Activated T-cell treated with anti-CD3 and anti-CD28 coated beads for 1 hour (primary cell): ENCODE measurements around the gene PPP6R2.
"Not testable (repeated sequence)": the region's sequence is repeated elsewhere in the genome, so short reads cannot be mapped to it uniquely, and the experiment has no call there.

Source experiments
- DNase-seq: peaks from one replicate; pipeline ENCODE4 v3.0.0-alpha.2; 2020; ENCODE audit warnings: low read depth

The PPP6R2 gene

GRCh38 chr22:50318698-50319411 lies 24.3 kb upstream of the PPP6R2 start:
- no peak for DNase-seq

DNA sequence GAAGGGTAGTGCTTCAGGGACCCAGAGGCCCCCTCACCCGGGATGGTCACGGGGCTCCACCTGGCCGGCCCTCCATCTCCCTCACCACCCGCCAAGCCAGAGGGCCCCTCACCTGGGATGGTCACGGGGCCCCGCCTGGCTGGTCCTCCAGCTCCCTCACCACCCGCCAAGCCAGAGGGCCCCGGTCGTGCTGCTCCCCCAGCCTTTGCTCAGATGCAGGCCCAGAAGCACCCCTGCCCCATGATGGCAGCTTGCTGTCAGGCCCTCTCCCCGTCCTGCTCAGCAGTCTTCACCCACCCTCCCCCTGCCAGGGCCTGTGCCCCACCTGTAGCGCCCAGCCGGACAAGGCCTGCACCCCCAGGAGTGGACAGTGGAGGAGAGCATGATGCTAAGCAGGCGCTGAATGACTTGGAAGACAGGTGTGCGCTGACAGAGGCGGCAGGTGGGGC lies 23.6 kb upstream of the PPP6R2 start:
- no peak for DNase-seq

GRCh38 chr22:50320116-50320515 lies 23.0 kb upstream of the PPP6R2 start:
- DNase-seq, result no peak

DNA sequence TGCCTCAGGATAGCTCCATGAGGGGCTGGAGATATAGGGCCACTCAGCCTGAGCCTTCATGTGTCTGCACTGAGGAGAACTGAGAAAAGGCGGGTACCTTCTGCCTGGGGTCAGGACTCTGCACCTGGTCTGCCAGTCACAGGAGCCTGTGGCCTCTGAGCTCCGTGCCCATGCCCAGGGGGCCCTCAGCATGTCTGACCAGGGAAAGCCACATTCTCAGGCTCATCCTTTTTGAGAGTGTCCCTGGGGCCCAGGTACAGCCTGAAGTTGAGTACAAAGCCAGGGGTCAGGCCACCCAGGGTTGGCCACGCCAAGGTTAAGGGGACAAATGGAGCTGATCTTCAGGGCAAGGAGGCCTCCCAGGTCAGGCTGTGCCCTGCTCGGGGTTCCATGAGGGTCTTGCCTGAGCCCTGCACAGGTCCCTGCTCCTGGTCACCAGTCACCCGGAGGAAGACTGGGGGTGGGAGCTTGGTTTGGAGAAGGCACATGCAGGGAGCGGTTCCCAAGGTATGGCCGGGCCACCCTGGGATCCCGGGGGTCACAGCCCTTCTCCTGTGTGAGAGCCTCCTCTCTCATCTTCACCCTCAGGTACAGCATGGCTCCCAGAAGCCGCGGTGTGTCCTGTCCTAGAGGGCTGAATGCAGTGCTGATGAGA lies 22.3 kb upstream of the PPP6R2 start:
- DNase-seq, result no peak

DNA sequence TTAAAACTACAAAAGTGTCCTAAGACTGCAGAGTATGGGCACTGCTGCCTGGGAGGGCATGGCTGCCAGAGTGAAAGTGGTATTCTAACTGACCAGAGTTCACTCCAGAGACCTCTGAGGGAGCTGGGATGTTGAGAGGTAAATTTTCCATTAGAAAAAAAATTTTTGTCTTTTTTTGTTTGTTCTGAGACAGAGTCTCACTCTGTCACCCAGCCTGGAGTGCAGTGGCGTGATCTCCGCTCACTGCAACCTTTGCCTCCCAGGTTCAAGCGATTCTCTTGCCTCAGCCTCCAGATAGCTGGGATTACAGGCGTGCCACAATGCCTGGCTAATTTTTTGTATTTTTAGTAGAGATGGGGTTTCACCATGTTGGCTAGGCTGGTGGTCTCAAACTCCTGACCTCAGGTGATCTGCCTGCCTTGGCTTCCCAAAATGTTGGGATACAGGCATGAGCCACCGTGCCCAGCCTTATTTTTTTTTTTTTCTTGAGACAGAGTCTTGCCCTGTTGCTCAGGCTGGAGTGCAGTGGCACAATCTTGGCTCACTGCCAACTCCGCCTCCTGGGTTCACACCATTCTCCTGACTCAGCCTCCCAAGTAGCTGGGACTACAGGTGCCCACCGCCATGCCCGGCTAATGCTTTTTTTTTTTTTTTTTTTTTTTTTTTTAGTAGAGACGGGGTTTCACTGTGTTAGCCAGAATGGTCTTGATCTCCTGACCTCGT lies 20.6 kb upstream of the PPP6R2 start:
- DNase-seq, result not testable (repeated sequence)

DNA sequence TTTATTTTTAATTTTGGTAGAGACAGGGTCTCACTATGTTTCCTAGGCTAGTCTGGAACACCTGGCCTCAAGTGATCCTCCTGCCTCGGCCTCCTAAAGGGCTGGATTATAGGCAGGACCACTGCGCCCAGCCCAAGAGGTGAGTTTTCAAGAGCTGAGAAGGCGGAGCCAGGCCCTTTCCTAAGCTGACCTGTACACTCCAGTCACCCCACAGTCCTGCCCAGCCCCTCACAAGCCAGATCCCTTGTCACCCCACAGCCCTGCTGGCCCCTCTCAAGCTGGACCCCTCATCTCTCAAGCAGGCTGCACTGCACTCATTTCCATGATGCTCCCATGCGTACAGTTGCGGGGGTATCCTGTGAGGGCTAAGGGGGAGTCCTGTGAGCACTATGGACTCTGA lies 19.2 kb upstream of the PPP6R2 start:
- no peak for DNase-seq

- DNase-seq, result no peak
These were observed 17.5 kb upstream of the PPP6R2 start for GRCh38 chr22:50325444-50326224.

DNA sequence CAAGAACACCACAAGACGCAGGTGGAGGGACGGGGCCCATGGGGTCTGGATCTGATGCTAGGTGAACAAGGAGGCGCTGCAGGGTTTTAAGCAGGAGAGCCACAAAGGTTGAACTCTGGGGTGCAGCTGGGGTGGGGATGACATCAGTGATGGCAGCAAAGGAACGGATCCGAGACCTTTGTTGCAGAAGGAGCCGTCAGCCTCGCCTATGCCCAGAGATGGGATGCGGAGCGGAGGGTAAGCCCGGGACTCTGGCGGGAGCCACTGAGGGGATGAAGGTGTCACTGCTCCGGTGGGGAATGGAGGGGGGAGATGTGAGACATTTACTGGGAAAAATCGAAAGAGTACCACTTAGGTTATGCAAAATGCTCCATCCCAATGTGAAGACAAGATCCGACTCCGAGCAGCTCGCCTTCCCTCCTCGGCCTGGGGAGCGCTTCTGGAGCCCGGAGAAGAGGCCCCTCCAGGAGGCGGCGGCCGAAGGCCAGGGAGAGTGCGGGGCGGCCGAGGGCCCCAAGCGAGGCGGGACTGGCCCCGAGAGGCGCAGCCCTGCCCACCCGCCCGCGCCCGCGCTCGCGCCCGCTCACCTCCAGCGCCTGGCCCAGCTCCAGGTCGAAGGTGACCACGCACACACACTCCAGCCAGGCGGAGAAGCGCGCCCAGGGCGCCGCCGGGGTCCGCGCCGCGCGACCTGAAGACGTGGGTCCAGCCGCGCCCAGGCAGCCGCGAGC lies 16.7 kb upstream of the PPP6R2 start:
- DNase-seq, result no peak

DNA sequence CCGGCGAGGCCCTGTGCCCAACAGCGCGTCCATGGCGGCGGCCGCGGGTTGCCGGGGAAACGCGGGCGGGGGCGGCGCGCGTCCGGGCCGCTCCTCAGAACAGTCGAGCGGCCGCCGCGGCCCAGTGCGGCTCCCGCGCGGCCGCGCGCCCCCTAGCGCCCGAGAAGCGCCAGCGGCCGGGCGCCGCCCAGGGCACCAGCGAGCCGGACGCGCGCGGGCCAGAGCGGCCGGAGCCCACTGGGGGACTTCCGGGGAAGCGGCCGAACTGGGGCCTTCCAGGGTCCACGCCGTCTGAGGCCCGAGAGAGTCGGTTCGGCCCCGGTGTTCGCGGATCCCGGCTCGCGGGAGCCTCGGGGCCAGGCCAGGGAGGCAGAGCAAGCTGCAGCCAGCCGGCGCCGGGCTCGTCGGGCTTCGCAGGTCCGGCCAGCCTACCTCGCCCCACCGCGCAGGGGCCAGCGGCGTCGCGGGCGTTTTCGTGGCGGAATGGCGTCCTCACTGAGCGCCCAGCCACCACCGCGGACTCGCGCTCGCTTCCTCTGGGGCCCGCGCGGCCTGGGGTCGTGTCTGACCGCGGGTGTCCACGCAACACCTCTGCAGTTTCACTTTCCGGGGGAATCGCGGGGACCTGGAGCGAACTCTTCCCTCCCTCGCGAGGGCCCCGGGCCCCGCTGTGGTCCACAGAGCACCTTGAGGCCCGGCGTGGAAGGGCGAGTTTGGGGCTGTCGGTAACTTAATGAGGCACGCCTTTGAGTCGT lies 16.0 kb upstream of the PPP6R2 start, which contains the start of gene DENND6B:
DENND6B (minus strand) TSS at position 57 of the 755 bp plus-strand sequence; CDS start at position 33, 24 bp downstream.
- DNase-seq, result peak; percentile 59

GRCh38 chr22:50327711-50328019 lies 15.5 kb upstream of the PPP6R2 start:
- DNase-seq, result no peak

- DNase-seq, result no peak
These were observed 13.9 kb upstream of the PPP6R2 start for GRCh38 chr22:50329236-50329635.

GRCh38 chr22:50334433-50334832 lies 8.7 kb upstream of the PPP6R2 start:
- DNase-seq, result not testable (repeated sequence)

DNA sequence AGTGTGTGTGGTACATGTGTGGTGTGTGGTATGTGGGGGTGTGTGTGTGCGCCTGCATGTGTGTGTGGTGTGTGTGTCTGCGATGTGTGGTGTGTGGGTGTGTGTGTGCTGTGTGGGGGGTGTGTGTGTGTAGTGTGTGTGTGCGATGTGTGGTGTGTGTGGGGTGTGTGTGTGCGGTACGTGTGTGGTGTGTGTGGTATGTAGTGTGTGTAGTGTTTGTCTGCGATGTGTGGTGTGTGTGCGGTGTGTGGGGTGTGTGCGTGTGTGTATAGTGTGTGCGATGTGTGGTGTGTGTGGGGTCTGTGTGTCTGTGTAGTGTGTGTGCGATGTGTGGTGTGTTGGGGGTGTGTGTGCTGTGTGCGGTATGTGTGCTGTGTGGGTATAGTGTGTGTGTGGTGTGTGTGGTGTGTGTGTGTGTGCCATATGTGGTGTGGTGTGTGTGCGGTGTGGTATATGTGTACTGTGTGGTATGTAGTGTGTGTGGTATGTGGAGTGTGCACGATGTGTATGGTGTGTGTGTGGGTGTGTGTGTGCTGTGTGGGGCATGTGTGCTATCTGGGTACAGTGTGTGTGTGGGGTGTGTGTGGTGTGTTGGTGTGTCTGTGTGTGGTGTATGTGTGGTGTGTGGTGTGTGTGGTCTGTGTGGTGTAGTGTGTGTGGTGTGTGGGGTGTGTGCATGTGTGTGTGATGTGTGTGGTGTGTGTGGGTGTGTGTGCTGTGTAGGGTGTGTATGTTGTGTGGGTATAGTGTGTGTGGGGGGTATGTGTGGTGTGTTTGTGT lies 5.7 kb upstream of the PPP6R2 start:
- DNase-seq, result no peak

DNA sequence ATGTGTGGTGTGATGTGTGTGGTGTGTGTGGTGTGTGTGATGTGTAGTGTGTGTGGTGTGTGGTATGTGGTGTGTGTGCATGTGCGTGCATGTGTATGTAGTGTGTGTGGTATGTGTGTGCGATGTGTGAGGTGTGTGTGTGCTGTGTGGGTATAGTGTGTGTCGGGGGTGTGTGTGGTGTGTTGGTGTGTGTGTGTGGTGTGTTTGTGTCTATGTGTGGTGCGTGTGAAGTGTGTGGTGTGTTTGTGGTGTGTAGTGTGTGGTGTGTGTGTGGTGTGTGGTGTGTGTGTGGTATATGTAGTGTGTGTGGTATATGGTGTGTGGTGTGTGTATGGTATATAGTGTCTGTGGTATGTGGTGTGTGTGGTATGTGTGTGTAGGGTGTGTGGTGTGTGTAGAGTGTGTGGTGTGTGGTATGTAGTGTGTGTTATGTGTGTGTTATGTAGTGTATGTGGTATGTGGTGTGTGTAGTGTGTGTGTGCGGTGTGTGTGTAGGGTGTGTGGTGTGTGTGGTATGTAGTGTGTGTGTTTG lies 5.0 kb upstream of the PPP6R2 start:
- no peak for DNase-seq

DNA sequence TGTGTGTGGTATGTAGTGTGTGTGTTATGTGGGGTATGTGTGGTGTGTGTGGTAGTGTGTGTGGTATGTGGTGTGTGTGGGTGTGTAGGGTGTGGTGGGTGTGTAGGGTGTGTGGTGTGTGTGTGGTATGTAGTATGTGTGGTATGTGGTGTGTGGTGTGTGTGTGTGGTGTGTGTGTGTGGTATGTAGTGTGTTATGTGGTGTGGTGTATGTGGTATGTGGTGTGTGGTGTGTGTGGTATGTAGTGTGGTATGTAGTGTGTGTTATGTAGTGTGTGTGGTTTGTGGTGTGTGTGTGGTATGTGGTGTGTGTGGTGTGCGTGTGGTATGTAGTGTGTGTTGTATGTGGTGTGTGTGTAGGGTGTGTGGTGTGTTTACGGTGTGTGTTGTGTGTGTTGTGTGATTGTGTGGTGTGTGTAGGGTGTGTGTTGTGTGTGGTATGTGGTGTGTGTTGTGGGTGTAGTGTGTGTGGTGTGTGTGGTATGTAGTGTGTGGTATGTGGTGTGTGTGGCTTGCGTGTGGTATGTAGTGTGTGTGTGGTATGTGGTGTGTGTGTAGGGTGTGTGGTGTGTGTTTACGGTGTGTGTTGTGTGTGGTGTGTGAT lies 4.2 kb upstream of the PPP6R2 start:
- no peak for DNase-seq

DNA sequence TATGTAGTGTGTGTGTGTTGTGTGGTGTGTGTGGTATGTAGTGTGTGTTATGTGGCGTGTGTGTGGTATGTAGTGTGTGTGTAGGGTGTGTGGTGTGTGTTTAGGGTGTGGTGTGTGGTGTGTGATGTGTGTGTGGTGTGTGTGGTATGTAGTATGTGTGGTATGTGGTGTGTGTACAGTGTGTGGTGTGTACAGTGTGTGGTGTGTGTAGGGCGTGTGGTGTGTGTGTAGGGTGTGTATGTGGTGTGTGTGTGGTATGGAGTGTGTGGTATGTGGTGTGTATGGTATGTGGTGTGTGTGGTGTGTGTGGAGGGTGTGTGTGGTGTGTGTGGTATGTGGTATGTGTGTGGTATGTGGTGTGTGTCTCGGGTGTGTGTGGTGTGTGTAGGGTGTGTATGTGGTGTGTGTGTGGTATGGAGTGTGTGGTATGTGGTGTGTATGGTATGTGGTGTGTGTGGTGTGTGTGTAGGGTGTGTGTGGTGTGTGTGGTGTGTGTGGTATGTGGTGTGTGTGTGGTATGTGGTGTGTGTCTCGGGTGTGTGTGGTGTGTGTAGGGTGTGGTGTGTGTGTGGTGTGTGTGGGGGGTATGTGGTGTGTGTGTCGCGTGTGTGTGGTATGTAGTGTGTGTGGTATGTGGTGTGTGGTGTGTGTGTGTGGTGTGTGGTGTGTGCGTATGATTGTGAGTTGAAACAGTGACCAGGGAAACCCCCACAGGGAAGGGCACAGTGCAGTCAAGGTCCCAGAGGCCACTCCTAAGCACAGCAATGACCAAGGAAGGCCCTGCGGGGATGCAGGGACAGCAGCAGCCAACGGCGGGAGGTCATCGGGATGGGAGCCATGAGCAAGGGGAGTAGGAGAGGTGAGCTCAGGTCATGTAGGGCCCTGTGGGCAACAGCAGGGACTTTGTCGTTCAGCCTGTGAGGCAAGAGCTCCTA lies 2.9 kb upstream of the PPP6R2 start:
- DNase-seq, result no peak

- DNase-seq, result peak; percentile 89
These were observed 1.0 kb upstream of the PPP6R2 start for GRCh38 chr22:50341977-50342650.

DNA sequence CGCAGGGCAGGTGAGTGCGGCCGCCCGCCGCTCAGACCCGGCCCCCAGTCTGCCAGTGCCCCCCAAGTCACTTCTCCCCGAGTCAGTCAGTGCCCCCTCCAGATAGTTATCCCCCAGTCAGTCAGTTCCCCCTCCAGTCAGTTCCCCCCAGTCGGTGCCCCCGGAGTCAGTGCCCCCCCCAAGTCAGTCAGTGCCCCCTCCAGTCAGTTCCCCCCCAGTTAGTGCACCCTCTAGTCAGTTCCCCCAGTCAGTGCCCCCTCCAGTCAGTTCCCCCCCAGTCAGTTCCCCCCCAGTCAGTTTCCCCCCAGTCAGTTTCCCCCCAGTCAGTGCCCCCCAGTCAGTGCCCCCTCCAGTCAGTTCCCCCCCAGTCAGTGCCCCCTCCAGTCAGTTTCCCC lies 411 bp downstream of the PPP6R2 start:
- no peak for DNase-seq
